SH-SY5Y (cell line): Measurements from ENCODE around the gene COX6A1.

Experiments
- GATA2 ChIP-seq: IDR thresholded peaks from 2 replicates; pipeline ENCODE4 v1.6.1; 2011; ENCODE audit warnings: mild to moderate bottlenecking, low read depth, low read length
- GATA3 ChIP-seq: IDR thresholded peaks from 2 replicates; pipeline ENCODE4 v1.6.1; 2011; ENCODE audit warnings: low read depth, mild to moderate bottlenecking, low read length, moderate library complexity

The COX6A1 gene

DNA sequence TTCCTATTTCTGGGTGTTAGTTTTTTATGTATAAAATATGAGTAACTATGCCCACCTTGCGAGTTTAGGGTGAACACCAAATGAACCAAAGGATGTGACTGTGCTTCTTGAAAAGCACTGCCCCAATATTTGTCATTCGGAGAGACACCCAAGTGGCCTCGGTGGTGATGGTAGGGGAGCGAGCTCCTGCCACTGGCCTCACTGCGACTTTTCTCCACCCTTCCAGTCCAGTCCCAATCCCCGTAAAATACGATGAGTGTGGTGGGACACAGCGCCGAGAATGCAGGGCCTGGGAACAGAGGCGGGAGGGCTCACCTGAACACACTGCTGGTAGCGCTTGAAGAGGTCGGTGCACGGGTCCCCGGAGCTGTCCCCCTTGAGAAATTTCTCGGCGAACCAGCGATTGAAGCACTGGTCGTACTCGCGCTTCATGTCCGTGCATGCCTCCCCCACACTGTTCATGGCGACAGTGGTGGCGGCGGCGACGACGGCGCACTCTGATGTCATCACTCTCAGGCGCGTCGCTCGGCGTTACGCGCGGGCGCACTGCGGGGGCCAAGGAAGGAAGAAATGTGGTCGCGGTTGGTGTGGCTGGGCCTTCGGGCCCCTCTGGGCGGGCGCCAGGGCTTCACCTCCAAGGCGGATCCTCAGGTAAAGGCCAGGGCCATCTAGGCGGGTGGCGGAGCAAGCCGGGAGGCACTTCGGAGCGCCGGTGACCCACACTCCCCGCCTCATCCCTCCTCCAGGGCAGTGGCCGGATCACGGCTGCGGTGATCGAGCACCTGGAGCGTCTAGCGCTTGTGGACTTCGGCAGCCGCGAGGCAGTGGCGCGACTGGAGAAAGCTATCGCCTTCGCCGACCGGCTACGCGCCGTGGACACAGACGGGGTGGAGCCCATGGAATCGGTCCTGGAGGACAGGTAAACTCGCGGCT, 8.3 kb downstream of the COX6A1 start, which contains the start of the genes GATC and TRIAP1:
TSS of gene GATC (plus strand) at position 534 of the 933 bp plus-strand sequence. CDS start at position 571, 37 bp downstream.
TSS of gene TRIAP1 (minus strand) at position 474 of the 933 bp plus-strand sequence. CDS start at position 462, 12 bp downstream.
- no peak for TF ChIP-seq GATA2
- TF ChIP-seq GATA3 = no peak

DNA sequence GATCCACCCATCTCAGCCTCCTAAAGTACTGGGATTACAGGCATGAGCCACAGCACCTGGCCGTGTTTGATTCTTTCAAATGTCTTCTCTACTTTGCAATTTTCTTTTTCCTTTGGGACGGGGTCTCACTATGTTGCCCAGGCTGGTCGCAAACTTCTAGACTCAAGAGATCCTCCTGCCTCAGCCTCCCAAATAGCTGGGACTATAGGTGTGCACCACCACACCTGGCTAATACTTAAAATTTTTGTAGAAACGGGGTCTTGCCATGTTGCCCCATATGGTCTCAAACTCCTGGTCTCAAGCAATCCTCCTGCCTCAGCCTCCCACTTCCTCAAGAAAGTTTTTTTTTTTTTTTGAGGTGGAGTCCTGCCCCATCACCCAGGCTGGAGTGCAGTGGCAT, 10.1 kb downstream of the COX6A1 start:
- no peak for TF ChIP-seq GATA3
- TF ChIP-seq GATA2 = no peak

DNA sequence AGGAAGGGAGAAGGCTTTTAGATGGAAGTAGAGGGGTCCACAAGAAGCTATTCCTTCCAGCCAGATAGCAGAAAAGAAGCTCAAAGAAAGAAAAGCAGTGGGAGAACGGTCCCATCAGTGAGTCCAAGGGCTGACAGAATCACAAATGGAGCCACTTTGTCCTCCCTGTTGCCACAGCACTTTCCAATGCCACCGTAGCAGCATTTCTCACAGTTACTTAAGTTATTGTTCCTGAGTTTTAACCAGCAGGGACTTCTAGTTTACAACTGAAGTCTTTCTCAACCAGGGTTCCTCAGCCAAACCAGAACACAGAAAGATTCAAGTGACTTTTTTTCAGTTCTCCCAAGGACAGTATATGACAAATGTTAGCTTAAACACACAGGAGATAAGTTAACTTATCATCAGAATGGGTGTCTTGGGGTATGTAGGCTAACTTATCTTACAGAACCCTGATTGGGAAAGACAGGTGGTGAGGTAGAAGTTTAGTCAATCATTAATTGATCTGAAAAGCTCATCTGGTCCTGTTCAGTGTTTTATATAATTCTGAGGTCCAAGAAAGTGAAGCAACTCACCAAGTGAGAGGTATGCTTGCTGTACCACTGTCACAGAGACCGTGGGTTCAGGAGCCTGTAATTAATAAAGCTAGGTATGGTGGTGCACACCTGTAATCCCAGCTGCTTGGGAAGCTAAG, 15.3 kb downstream of the COX6A1 start:
- TF ChIP-seq GATA2 (no peak), GATA3 (no peak)

DNA sequence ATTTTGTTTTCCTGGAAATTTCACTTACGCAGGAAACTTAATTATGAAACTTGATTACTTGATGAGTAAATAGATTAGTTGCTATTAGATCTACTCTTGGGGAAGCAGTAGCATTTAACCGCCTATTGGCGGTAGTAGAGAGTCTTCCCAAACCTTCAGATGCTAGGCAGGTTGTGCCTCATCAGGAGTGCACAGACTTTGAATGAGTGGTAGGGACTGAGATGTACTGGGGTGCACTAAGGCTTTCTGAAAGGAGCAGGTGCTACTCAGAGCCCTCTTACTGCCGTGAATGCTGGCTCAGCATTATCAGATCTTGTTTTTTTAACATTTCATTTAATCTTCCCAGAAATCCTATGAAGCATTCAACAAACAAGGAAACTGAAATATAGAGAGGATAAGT, 16.1 kb downstream of the COX6A1 start:
- no peak for TF ChIP-seq GATA2

DNA sequence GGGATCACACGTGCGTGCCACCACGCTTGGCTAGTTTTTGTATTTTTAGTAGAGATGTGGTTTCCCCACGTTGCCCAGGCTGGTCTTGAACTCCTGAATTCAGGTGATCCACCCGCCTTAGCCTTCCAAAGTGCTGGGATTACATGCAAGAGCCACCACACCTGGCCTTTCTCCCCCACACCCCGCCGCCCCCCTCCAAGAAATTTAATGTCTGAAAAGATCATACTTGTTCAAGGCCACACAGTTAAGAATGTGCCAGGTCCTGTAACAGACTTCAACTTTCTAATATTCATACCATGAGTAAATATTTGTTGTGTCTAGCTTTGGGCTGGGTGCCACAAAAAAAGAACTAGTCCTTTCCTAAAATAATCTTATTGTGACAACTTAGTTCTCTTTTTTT, 17.4 kb downstream of the COX6A1 start:
- TF ChIP-seq GATA2 (no peak), GATA3 (no peak)

DNA sequence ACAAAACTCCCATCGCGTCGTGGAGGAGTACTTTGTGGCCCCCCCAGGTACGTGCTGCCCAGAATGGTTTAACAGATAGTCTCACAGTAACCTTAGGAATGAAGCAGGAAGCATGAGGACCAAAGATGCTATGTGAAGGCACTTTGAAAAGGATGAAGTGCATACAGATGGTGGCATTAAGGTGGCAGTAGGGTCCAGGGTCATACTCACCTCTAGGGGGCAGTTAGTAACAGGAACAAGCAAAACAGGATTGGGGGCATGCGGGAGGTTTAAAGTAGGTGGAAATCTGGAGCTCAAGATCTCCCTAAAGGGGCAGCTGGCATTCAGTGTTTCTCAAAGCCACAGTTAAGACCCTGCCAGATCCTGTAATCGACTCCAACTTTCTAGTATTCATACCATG, 19.2 kb downstream of the COX6A1 start:
- TF ChIP-seq GATA2 = no peak
- no peak for TF ChIP-seq GATA3

DNA sequence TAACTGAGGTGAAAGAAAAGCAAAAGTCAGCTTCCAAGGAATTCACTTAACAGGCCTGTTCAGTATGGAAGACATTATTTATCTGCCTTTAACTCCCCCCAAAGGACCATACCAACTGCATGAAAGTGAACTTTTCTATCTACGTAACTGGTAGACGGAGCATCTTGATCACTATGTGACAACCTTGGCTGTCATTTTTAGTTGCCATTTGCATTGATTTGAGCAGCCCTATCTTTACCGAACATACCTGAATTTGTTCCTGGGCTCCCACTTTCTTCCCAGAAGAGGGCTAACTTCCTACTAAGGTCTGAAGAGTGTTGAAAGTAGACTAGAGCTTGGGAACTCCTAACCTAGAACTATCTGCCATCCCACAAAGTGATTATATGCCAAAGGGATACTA, 22.2 kb downstream of the COX6A1 start:
- TF ChIP-seq GATA3 (no peak), GATA2 (no peak)

DNA sequence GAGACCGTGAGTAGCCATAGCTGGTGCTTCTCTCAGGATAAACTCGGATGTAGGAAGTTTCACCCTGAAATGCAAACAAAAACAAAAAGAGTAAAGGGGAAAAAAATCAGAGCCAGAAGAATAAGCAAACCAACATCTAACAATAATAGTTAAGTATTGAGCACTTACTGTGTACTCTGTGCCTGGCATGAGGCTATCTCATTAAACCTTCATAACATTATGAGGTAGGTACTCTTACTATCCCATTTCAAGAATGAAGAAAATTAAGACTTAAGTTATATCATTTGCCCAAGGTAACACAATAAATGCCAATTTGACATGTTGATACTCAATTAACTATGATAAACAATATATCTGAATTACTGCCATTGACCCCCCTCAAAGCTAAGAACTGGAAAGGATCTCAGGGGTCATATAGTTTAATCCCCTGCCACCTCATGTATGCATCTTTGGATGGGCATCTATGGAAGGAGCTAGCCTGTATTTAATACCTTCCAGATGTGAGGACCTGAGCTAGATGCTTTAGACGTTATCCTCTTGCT, 24.3 kb downstream of the COX6A1 start:
- no peak for TF ChIP-seq GATA3
- TF ChIP-seq GATA2 = no peak

DNA sequence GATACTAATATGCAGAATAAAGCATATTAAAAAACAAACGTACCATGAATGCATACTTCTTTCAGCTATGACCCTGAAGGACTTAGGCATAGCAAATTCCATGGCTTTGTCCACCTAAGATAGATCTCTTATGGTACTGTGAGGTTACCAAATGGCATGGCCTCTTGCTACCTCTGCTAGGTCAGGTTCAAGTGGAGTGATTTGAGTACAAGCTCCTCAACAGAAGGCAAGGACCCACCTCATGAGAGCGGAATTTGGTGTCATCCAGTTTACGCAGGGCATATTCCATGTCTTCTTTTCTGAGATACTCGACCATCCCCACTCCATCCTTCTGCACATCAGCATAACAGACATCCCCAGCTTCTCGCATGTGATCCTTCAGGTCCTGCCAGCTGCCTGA, 25.8 kb downstream of the COX6A1 start:
- TF ChIP-seq GATA2 (no peak), GATA3 (no peak)

DNA sequence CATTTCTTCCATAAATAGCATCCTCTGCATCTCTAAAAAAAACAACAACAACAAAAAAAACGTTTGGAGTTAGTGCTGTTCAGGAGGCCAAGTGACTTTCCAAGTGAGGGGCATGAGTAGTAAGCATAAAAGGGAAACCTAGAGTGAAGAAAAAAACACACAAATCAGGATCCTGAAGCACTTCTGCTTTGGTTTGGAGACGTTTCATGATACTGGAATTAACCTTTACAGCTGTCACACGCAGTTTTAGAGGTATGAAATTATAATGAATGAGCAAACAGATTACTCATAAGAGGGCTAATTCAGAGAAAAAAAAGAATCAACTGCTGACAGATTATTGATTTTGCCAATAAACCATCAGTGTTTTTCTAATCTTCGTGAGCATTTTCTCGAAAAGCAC, 27.8 kb downstream of the COX6A1 start:
- TF ChIP-seq GATA2 = no peak
- no peak for TF ChIP-seq GATA3

DNA sequence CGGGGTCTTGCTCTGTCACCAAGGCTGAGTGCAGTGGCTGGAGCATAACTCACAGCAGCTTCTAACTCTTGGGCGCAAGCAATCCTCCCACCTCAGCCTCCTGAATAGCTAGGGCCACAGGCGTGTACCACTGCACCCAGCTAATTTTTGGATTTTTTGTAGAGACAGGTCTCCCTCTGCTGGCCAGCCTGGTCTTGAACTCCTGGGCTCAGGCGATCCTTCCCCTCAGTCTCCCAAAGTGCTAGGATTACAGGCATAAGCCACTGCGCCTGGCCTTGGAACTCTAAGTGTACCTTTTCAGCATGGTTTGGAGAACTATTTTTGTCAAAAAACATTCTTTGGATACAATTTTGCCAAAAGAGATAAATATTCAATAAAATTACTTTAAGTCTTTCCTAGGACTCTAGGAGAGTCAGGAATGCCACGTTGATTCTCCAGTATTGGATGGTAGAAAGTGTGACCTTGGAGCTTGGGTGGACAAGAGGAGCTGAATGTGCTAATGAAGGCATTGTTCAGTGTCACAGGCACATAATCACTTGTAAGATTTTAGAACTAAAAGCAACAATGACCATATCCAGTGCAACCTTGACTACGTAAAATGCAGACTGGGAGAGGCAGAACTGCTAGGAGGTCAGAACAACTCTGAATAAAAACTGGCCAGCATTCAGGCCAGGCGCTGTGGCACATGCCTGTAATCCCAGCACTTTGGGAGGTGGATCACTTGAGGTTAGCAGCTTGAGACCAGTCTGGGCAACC, 28.8 kb downstream of the COX6A1 start:
- TF ChIP-seq GATA2 = no peak
- TF ChIP-seq GATA3 = no peak

DNA sequence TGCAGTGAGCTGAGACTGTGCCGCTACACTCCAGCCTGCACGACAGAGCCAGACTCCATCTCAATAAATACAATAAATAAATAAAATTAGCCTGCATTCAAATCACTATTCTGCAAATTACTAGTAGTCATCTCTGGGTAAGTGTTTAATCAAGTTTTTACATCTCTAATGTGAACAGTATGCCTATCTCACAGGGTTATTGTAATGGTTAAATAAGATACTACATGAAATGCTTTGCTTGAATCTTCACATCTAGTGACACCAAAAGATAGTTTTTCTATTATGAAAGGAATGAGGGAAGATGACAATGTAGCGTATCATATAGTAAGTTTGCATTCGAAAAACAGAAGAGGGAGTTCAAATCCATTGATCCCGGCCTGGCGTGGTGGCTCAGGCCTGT, 29.5 kb downstream of the COX6A1 start:
- no peak for TF ChIP-seq GATA2
- no peak for TF ChIP-seq GATA3

DNA sequence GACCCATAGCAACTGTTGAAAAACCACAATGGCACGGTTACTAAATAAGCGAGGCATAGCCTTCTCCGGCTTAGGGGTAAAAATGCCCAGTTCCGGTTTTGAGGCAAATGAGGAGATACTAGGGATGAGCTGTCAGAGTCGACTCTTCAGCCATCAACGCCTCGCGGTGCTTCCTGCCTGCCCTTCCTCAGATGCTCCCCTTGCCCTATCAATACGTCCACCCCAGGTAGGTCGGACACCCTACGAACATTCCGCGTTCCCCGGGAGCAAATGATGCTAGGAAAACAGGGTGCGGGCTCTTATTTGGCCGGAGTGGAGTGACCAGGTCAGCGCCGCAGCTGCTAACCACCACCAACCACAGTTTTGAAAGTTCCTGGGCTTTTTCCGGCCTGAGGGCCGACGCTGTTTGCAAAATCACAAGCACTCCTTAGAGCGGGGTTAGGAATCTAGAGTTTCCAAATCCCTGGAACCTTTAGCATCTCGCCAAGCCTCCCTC, 30.5 kb downstream of the COX6A1 start:
- no peak for TF ChIP-seq GATA3
- TF ChIP-seq GATA2 = no peak

DNA sequence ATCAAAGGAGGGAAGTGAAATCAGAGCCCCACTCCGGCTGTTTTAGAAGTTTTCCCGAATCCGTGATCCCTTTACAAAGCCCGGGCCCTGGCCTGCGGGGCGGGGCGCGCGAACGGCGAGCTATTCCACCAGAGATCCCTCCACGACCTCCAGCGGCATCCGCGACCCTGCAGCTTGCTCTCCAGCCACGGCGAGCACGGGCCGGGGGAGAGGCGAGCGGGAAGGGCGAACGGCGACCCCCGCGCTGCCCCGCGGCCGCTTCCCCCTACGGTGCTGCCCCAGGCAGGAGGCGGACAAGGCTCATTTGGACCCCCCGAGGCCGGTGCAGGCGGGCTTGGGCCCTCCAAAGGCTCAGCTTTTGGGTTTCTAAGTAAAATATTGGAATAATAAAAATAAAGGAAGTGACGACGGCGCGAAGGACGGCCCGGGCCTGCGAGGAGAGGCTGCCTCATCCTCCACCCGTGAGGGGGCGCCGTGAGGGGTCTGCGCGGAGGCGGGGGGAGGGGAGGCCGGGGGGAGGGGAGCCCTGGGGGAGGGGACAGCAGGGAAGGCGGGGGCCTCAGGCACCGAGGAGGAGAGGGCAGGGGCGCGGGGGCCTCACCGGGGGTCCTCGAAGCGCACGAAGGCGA, 31.0 kb downstream of the COX6A1 start:
- TF ChIP-seq GATA3 = no peak
- TF ChIP-seq GATA2 = no peak
